Stimulated activated CD8-positive, alpha-beta memory T cell treated with anti-CD3 and anti-CD28 coated beads, Interleukin-15, amount 100 ng/mL, for 48 hours (primary cell): ENCODE measurements around the gene ENOX1.
"Not testable (repeated sequence)": the region's sequence is repeated elsewhere in the genome, so short reads cannot be mapped to it uniquely, and the experiment has no call there.

Experiments used
- DNase-seq, 2 donors: peaks; one replicate each; pipeline ENCODE4 v3.0.0-alpha.2; 2020; ENCODE audit warnings: low read depth in 2 of 2

ENOX1 gene

GRCh38 chr13:43206838-43207237, 579.9 kb downstream of the ENOX1 start:
- no peak for DNase-seq

DNA sequence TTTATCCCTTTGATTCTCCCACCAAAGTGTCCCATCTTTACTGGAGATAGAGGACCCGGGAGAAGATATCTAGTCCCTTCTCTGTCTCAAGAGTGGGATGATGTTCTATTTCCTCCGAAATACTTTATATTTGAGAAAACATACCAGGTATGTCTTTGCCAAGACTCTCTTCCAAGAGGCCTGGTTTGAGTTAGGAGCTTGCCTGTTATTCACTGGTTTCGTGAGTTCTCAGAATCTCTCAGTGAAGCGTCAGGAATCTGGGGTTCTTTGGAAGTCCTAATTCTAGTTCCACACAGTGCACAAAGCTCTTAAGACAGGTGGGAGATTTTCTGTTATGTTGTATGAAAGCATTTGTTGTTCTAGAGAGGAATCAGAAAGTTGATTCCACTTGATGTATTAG, 581.4 kb downstream of the ENOX1 start:
- no peak for DNase-seq

DNA sequence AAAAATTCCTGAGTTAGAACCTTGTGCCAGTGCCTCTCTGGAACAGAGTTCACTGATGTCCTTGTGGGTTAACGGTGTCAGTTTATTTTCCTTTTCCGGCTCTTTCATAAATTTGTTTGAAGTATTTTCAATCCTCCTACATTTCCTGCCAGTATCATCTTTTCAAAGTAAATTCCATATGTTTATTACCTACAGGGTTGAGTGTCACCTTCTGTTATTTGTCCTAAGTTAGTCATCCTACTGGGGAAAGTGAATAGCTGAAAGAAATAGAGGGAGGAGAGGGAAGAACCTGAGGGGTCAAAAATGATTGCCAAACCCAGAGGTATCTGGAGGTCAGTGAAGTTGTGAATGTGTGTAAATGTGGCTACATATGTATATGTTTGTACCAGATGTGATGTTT, 582.2 kb downstream of the ENOX1 start:
- no peak for DNase-seq

DNA sequence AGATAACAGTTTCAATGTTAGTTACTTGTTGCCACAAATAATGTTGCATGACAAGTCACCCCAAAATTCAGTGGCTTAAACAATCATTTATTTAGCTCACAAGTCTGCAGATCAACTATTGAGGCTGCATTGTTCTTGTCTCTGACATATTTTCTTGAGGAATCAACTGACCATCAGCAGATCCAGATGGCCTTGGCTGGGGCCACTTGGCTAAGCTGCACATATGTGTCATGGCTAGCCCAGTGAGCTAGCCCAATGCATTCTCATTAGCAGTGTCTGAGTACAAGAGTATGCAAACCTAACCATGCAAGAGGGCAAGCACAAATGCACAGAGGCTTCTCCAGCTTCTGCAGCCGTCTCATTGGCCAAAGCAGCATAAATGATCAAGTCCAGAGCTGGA, 583.0 kb downstream of the ENOX1 start:
- DNase-seq: no peak

DNA sequence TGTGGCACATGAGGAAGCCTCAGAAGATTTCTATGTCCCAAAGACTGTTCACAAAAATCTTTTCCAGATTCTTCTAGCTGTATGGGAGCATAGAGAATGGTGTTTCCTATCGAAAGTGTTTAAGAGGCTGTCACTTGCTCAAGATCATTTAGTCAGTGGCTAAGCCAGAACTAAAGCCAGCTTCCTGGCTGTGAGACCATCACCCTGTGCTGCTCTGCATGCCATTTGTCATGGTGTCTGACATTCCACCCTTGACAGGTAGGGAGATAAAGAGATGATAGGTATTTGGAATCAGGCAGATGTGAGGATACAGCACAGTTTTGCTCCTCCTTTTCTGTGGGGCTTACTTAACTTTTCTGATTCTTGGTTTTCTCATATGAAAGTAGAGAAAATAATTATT, 586.0 kb downstream of the ENOX1 start:
- no peak for DNase-seq

DNA sequence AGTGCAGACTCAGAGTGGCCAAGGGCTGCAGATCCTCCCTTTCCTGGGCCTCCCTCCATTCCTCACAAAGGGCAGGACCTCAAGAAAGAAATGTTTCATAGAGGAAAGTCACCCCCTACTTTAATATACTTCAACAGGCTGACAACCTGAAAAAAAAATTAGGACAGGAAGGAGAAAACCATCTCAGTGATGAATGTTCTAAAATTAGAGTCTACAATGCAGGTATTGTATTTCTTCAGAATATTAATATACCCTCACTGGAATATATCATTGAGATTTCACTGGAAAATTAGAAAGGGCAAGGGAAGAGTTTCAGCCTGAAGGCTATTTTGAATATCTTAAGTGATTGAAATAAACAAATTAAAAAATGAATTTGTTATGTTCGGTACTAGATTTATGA, 586.5 kb downstream of the ENOX1 start:
- DNase-seq: no peak

DNA sequence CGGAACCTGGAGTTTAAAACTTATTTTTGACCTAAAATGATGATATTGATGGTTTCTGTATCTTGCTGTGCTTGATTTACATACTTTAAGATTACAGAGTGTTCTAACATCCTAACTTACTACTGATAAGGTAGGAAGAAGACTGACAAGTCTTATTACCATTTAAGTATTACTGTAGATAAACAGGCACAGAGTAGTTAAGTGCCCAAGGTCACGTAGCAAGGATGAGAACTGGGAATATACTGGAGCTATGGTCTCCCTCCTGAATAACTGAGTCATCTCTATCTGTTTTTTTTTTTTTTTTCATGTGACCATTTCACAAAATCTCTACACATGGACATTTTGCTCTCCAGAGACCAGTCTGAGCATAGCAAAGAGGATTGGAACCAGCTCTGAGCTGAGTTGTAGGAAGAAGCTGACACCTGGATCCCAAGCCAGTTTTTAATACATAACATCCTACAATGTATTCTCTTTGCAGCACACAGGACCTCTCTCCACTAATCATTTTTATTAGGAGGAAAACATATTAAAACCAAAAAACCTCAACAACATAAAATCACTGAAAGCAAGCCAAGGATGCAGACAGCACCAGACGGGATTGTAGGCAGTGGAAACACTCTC, 589.9 kb downstream of the ENOX1 start:
- no peak for DNase-seq

GRCh38 chr13:43196086-43196621, 590.6 kb downstream of the ENOX1 start:
- no peak for DNase-seq

DNA sequence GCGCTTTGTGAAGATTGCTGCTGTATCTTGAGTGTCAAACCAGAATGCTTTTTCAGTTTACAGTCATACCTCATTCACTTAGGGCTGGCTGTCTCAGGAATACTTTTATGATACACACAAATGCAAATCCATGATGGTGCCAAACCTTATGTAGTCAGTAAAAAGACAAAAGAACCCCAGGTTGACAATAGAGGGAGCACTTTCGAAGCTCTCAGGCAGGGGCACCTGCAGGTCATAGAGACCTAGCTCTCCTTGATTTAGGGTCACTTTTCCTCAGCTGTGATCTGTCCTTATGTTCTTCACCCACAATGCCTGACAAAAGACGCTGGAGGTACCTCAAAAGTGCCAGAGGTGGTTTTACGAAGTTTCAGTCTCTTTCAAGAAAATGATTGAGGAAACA, 591.2 kb downstream of the ENOX1 start:
- no peak for DNase-seq

- DNase-seq: no peak
Observed at GRCh38 chr13:43195112-43195511, 591.7 kb downstream of the ENOX1 start.

DNA sequence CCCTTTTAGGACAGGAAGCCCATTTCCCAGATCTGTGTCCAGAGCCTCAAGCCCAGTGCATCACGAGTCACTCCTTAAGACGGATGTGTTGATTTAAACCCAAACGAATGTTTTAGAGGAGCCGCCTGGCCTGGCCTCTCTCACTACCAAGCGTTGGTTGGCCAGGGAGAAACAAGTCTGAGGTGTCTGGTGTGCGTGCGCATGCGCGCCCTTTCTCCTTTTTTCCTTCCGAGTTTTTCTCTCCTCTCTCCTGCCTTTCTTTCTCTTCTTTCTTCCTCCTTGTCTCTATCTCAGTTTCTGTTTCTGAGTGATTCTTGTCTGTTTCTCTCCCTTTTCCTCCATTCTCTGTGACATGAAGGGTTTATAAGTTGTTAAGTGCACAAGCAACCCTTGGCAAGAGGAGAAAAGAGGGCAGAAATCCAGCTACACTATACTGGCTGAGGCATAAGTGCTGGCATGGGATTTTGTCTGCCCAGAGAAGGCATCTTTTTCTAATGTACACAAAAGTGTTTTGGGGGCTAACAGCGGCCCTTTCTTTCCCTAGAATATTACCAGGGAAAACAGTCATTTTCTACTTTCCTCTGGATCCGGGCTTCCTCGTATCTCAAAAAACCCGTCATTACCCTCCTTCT, 592.9 kb downstream of the ENOX1 start:
- DNase-seq: no peak

- DNase-seq: no peak
Observed at GRCh38 chr13:43191546-43191945, 595.2 kb downstream of the ENOX1 start.

- no peak for DNase-seq
Observed at GRCh38 chr13:43185226-43185625, 601.5 kb downstream of the ENOX1 start.

- no peak for DNase-seq
Observed at GRCh38 chr13:43180837-43181236, 605.9 kb downstream of the ENOX1 start.

DNA sequence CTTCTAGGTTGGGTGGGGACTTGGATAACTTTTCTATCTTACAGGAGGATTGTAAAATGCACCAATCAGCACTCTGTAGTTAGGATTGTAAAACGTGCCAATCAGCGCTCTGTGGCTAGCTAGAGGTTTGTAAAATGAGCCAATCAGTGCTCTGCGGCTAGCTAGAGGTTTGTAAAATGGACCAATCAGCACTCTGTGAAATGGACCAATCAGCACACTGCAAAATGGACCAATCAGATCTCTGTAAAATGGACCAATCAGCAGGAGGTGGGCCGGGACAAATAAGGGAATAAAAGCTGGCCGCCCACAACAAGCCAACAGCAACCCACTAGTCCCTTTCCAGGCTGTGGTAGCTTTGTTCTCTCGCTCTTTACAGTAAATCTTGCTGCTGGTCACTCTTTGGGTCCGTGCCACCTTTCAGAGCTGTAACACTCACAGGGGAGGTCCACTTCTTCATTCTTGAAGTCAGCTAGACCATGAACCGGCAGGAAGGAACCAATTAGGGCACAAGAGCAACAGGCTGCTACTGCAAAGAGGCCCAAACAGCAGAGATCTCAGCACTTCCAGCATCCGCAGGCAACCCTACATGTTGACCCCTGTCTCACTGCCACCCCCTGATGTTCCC, 606.6 kb downstream of the ENOX1 start:
- no peak for DNase-seq

DNA sequence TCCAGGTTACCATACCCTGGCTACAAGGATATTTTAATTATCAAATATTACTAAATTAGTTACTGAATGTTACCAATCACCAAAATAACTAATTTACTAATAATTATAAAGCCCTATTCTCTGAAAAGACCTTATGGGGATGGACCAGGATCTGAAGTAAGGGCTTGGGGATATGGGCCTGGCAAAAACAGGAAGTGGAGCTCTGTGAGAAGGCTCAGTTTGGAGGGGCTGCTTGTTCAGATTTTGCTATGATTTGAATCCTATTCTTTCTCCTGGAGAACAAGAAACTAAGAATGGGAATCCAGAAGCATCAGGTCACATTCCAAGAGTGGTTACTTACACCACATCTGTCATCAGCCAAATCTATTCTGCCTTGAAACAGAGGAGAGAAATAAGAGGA, 615.3 kb downstream of the ENOX1 start:
- DNase-seq: no peak

DNA sequence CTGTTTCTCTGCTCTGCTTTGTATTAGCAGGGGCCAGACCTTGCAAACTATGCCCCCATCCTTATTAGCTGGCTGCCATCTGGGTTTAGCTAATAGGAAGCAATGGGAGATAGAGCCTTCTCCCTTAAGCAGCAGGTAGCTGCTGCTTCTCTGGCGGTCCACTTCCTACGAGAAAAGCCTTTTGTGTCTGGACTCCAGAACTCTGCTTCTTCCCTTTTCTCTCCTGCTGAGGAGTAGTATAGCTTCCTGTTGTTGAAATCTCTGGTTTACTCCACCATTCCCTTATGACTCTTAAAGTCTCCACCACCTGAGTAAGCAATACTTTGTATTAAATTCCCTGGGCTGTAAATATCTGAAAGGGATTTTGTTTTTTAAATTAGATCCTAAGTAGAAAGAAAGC, 616.3 kb downstream of the ENOX1 start:
- no peak for DNase-seq

GRCh38 chr13:43168434-43168833, 618.3 kb downstream of the ENOX1 start:
- DNase-seq: not testable (repeated sequence)

- no peak for DNase-seq
Observed at GRCh38 chr13:43167731-43168130, 619.0 kb downstream of the ENOX1 start.

DNA sequence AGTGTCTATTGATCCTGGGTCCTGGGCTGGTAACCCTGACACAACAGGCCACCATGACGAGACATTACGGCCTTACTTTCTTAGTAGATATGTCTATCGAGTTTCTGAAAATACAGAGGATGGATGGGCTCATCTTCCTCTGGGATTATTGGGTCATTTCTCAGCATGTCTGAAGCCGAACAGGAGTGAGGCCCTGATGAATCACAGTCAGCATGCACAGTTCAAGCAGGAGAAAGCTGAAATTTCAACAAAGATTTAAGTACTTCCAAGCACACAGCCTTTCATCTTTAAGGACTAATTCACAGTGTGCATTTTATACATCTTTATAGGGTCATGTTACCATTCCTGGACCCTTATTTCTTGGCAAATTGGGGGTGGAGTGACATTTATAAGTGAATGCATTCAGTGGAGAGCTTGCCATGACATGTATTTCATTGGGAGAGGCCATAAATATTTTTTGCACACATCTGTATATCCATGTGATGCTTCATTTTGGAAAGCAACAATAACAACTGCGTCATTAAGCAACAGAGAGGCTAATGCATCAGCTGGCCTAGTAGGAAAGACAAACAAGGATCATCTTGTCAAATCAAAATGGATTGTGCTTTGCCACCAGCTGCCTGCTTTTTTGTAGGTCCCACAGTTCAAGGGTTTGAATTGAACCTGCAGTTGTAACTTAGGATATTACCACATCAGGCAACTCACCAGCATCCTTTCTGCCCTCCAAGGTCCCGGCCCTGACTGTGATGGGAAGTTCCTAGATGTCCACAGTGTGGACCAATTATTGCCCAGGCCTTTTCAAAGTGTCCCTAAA, 619.9 kb downstream of the ENOX1 start:
- DNase-seq: no peak
